GM19351 (cell line): Measurements from ENCODE around the gene PDGFD.
A peak's percentile ranks its signal among the peaks of the same experiment; 100 is the strongest.

ENCODE experiments used
- ATAC-seq: cut with Tn5 transposase; IDR thresholded peaks from one replicate; pipeline ENCODE4 v1.9.1; 2021; ENCODE audit warnings: mild to moderate bottlenecking, moderate library complexity; ENCODE audit not compliant: unreplicated experiment

Gene PDGFD

DNA sequence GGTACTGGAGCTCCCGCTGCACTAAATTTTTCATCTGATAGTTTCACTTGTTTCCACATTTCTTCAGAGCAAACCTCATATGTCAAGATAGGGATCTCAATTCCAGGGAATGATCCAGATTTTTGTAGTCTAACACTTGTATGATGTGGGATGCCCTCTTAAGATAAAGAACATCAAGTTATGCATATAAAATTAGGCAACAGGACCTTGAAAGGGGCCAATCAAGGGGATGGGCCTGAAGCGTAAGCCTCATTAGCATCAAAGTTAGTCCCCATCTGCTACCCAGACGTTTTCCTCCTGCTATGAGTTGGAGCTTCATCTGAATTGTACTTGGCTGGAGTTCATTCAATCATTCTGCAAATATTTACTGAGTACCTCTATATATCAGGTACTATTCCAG is 17.5 kb downstream of the PDGFD start:
- ATAC-seq = no peak

DNA sequence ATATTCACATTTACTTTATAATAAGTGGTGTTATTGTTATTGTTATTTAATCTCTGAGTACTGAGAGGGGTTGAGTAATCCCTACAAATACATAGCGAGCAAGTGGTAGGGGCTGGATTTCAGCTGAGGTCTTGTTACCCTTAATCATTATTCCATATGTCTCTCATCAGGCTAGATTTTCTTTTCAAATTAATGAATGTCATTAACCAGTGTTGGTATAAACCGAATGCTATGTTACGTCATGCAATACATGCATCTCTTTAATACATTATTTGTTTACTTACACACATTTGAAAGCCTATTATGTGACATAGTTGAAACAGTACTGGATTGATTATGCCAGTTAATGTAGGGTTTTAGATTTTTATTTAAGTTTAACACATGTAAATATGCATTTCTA is 18.9 kb downstream of the PDGFD start:
- no peak for ATAC-seq

DNA sequence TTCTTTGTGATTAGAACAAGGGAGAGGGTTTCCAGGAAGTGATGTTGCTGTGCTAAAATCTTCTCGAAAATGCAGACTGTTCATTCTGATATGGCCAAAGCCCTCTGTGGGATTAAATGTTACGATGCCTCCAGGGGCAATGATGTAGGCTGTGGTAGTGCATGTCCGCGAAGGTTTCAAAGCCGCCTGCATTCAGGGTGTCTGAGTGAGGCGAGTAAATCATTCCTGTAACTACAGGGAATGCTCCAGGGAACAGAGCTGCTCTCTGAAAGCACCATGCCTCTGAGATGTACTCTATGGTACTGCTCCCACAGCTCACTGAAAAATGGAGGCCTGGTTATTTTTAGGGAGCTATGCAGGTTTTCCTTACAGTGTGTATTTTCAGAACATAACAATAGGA is 21.2 kb downstream of the PDGFD start:
- ATAC-seq = no peak

DNA sequence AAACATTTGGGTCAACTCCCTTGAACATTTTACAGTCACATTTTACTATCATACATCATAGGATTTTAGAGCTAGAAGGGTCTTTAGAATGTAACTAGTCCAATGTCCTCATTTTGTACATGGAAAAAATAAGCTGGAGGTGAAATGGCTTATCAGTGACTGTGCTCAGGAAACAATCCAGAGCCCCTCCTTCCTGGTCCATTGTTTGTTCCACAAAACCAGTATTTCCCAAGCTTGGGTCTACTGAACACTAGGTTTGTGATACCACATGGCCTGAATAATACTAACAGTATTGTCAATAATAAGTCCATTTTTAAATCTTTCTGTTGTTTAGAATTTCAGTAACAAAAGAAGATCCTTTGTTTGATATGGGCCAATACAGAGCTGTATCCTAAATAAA is 27.1 kb downstream of the PDGFD start:
- ATAC-seq = no peak

DNA sequence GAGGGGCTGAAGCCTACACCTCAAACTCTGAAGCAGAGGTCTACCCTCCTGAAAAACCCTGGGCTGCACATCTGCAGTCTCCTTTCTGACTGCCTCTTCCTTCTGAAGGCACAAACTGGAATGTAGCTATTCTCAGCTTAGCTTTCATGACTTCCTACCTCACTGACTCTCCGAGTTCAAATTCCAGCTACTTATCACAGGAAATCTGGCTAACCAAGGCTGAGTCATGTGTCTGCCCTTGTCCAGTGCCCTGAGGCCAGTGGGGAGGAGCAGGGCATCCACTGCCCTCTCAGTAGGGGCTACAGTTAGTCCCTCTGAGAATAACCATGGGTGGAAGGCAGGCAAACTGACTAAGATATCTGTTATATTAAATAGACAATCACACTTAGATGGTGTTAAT is 29.2 kb downstream of the PDGFD start:
- no peak for ATAC-seq

DNA sequence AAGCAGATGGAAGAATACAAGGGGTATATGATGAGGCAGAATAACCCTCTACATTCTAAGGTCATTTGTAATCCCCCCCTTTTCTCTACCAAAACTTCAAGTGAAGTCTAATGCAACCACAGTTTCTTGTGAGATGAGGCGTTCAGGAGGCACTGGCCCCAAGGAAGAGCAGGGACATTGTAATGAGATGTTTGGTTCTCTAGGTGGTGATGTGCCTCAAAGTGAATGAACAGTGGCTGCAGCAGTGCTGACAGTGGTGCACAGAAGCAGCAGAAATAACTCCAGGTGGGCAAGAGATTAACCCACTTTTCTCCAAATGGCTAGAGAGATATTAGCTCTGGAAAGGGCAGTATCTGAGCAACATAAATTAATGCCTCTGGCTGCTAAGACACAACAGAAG is 33.8 kb downstream of the PDGFD start:
- no peak for ATAC-seq

DNA sequence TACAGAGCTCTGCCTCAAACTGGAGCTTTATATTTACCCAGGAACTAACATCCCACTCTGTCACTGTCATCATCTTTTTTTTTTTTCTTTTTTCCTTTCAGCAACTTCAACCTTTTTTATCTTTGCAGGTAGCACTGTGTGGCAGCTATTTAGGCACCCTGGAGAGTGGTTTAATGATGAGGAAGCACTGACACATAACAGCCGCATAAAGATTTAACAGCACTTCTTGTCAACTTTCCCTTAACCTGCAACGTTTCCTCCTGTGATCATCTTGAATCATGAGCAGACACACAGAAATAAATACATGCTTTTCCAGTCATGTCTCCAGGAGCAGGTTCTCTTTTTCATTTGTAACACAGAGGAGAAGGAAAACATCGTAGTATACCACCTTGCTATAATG is 34.8 kb downstream of the PDGFD start:
- ATAC-seq = no peak

DNA sequence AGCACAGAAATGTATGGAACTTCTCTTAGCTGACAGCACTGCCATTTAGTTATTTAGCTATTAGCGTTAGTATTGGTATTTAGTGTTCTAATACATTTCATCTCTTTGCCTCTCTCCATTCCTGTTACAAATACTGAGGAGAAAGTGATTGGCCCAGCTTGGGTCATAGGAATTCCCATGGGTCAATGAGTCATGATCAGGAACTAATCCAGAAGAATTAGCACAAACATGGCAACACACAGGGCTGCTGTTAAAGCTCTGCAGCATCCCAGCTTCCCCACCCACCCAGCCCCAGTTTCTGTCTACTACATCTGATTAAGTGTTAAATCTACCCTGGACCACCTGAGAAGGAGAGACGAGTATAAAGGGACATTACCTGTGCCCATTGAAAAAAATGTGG is 36.1 kb downstream of the PDGFD start:
- no peak for ATAC-seq

DNA sequence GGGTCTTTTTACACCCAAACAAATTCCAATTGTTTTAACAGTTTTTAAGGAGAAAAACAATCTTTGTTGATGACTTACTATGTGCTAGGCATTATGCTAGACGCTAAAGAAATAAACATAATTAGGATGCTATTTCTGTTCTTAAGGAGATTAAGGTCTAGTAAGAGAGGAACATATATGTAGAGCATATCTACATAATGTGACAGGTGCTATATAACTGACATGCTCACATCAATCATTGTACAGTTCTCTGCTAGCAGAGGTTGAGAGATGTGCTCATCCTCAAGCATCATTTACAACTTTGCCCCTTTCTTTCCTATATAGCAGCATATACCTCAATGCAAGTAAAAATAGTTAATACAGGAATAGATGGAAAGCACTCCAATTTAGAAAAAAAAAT is 37.5 kb downstream of the PDGFD start:
- no peak for ATAC-seq

DNA sequence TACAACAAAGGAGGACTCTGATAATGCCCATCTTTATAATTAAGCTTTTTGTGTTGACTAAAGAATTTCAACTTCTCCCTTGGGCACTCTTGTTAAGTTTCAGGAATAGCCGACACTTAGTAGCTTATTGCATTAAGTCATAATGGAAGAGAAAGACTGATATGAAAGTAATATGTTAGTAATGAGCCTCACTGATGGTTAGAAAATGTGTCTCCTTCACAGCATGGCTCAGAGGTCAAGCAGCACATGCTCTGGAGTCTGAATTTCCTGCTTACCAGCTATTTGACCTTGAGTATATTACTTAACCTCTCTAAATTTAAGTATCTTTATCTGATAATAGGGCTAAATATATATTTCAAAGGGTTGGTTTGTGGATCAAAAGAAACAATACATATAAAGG is 39.0 kb downstream of the PDGFD start:
- ATAC-seq = peak; percentile 44

DNA sequence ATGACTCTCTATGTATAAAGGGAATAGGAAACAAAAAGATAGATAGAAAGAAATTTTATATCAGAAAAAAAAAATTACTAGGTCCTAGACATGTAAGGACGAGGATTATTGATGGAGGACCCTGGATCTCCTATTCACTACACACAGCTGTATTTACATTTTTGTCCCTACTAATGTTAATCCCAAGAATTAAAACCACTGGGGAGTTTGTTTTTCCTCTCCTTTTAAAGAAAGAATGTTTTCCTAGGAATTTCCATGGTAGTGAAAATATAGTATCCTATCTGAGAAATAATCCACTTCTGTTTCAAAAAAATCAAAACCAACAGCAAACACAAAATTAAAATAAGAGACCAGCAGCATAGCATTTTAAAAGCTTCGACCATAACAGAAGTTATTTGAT is 41.1 kb downstream of the PDGFD start:
- no peak for ATAC-seq

DNA sequence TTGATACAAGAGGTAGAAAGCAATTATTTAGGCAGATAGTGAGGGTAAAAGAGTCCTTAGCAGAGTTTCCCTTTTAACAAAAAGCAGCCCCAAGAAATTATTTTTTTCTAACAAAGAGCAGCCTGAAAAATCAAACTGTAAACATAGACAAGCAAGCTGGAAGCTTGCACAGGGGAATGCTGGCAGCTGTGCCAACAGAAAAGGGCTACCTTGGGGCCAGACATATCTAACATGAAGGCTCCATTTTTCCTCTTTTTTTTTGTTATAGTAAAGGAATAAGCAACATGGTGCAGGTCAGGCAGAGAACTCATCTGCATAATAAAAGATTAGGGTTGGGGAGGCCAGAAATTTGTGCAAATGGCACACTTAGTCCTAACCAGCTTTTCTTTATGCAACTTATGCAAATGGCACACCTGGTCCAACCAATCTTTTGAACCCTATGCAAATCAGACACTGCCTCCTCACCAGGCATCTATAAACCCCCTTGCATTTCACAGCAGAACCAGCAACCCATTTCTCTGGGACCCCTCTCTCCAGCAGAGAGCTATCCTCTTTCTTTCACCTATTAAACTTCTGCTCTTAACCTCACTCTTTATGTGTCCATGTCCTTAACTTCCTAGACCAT is 41.8 kb downstream of the PDGFD start:
- ATAC-seq = no peak

DNA sequence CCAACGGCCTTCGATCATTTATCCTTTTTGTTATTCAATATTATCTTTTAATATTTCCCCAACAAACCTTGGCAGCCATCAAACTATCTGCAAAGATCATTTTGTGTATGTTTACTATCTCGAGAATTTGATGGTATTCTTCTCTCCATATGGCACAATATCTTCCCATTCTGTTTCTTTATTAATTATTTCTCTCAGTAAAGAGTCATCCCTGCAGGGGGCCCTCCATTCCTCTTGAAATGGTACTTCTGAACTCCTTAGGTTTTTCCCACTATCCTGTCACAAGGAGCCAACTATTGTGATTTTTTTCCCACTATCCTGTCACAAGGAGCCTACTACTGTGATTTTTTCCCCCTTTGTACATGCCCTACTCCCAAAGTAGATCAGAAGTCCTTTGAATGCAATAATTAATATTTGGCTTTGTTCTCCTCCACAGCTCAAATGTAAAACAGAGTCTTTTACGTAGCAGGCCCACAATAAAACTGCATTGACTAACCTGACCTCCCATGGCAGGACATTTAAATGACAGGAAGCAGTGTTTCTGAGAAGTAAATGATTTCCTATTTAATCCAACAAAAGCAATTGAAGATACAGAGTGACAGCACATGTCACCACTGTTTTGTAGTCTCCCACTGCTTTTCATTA is 43.3 kb downstream of the PDGFD start:
- no peak for ATAC-seq

DNA sequence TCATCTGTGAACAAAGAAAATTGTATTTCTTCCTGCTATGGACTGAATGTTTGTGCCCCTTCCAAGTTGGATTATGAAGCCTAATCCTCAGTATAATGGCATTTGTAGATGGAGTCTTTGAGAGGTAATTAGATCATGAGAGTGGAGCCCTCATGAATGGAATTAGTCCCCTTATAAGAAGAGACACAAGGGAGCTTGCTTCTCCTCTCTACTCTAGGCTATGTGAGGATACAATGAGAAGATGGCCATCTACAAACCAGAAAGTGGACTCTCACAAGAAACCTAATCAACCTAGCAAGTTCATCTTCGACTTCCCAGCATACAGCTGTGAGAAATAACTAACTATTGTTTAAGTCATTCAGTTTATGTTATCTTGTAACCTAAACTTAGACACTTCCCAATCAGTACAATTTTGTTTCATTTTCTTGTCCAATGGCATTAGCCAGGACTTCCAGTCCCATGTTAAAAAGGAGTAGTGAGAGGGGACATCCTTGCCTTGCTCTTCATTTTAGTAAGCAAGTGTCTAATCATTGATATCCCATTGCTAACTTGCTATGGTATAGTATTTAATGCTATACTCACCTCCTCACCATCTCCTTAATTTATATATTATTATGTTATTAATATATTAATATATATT is 45.7 kb downstream of the PDGFD start:
- no peak for ATAC-seq

DNA sequence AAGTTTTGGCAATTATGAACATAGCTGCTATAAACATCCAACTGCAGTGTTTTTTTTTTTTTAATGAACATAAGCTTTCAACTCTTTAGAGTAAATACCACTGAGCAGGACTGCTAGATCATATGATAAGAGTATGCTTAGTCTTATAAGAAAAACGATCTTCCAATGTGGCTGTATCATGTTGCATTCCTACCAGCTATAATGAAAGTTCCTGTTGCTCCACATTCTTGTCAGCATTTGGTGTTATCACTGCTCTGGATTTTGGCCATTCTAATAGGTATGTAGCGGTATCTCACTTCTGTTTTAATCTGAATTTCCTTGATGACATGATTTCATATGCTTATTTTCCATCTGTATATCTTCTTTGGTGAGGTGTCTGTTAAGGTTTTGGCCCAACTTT is 50.4 kb downstream of the PDGFD start:
- ATAC-seq = no peak

DNA sequence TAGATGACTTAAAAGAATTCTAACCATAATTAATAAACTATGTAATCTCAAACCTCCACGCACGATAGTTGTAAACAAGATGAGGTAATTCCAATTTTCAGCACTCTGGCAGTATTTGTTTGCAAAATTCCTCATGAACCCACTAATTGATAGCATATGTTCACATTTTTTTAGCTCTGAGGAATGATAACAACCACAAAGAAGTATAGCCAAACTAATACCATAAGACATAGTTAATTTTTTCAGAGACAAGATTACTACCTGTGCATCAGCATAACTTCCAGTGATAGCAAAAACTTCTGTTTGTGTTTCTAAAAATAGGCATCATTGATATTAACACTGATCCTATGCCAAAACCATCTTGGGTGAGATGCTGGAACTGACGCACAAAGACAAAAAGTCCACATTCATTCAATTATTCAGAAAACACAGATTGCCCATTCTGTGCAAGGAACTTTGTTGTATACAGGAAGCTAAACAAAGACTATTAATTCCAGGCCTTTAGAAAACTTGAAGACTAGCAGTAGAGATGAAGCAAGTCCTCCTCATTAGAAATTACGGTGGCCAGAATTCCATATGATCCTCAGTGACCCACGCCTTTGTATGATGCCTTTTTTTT is 57.7 kb downstream of the PDGFD start:
- ATAC-seq = no peak

DNA sequence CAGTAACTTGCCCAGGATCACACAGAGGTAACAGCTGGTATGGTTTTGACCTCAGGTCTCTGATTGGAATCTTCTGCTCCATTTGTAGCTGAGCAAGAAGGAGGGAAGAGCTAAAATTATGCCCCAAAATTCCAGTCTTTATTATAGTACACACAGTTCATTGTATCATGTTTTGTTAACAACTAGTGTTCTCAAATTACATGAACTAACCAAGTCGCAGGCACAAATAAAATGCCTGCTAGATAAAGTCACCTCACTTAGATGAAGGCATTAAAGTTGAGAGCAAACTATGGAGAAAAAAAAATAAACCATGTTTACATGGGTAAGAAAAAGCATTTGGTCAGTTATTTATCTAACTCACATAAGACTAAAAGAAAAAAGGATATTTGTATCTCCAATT is 58.8 kb downstream of the PDGFD start:
- no peak for ATAC-seq

DNA sequence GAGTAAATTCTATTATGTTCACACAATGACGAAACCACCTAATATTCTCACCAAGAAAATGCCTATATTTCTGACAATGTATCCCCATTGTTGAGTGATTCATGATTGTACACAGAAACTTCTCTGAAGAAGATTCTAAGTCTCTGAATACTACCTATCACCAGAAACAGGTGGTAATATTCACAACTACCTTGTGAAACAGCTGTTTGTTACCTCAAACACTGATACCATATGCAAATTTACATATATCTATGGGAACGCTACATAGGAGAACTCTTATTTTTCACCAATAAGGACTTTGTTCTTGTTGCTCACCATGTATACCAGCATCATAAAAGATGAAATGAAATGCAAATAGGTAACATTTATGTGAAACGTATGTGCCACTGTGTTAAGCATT is 59.3 kb downstream of the PDGFD start:
- no peak for ATAC-seq

DNA sequence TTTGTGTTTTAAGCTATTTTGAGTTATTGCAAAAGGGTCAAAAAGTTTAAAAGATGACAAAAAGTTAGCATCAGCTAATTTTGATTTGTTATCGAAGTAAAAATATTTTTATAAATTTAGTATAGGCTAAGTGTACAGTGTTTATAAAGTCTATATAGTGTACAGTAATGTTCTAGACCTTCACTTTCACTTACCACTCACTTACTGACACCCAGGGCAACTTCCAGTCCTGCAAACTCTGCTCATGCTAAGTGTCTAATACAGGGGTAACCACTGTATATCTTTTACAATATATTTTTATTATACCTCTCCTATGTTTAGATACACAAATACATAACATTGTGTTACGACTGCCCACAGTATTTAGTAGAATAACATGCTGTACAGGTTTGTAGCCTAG is 59.7 kb downstream of the PDGFD start:
- ATAC-seq = no peak

DNA sequence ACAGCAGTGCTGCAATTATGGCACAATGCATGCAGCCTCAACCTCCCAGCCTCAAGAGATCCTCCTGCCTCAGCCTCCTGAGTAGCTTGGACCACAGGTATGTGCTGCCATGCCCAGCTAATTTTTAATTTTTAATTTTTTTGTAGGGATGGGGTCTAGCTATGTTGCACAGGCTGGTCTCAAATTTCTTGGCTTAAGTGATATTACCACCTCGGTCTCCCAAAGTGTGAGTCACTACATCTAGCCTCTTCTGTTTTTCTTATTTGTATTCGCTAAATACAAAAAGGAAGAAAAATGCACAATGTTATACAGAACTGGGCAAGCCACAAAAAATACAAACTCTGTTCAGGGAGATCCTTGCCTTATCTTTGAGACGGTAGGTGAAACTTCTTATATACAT is 65.4 kb downstream of the PDGFD start:
- no peak for ATAC-seq

DNA sequence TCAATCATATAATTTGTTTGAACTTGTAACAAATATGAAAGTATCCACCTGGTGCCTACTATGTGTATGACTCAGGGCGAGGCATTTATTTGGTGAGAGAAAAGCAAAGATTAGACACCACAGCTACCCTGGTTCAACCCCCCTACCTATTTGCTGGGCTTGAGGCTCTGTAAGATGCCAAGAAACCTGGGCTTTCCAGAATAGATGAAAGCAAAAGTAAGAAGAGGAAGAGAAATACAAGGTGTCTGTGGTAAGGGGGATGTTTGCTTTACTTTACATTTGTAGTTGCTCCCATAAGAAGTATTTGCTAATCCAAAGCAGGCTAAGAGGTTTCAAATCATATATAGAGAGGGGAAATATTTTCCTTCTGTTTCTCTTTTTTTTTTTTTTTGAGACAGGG is 65.8 kb downstream of the PDGFD start:
- peak; percentile 84 for ATAC-seq

DNA sequence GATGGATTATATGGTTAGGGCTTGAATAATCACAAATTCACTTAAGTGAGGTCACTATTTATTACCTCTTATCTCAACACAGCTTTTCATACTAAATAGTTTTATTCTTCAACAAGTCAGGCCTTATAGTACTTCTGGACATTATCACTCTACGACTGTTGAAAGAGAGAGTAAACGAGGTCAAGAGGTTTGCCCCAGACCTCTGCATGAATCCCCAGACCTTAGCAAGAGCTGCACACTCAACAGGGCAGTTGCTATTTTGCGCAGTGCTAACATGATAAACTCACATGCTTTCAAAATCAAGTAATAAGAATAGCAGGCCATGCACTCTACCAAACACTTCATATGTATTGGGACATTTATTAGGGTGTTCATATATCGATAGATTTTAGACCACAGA is 67.0 kb downstream of the PDGFD start:
- no peak for ATAC-seq
